ENCODE data around the gene RNF144A. TPM values are rescaled to one million over a fixed set of nuclear protein-coding genes. Genes with fewer than 3 reads are reported as not detected.

The RNF144A gene
- total RNA-seq, 2 experiments from 2014 or later = 38.6 to 42.7 TPM

DNA sequence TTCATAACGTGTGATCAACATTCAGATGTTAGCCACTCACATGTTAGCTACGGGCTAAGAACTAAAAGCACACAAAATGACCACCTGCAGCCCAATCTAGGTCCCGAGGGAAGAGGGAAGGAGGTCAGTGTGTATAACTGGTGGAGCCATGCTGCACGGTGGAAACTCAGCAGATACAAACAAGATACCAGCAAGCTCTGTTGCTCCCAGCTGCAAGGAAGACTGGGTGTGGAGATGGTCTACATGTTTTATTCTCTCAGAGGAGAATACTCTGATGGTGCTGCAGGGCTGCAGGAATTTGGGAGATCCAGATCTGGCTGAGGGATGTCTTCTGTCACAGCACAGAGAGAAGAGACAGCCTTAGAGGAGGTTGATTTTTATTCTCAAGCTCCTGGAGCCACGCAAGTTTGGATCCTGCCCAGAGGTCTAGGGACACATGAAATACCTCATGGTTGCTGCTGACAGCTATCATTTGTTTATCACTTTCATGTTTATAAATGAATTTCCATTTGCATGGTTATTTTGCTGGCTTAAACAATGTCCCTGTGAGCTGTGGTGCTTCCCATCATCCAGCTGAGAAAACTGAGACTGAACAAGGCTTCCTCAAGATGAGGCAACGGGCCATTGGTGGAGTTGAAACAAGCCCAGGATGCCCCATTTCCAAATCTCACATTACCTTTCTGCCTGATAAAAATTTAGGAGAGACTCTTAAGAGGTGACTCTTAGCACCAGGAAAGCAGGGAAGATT is 30.9 kb downstream of the RNF144A start:
- peaks cover 31% of the 10 kb centered on the region for H3K36me3 Mint-ChIP-seq (ENCODE audit: low read depth)
- no peak for ATAC-seq
- DNase-seq = no peak
- no peaks in the 10 kb centered on the region for H3K27me3 Mint-ChIP-seq
- intact Hi-C loops (cut with DNase I, micrococcal nuclease) = loop anchor here in 1 of 2 experiments (5.0 kb wide), 1 partner anchor 41 kb away; no protein-coding TSS in a partner anchor
- H3K9me3 Mint-ChIP-seq (ENCODE audit: low read depth) = no peaks in the 10 kb centered on the region
- ChIA-PET CTCF (interaction anchor here (1.2 to 2.4 kb wide), 4 partner anchors 9 to 50 kb away, joined by 3 to 6 read pairs (median 4); no protein-coding TSS in a partner anchor), POLR2A (no interaction called here)
- H3K27ac Mint-ChIP-seq = no peak overlapping the region
- H3K4me1 Mint-ChIP-seq = peaks cover 53% of the 10 kb centered on the region
- H3K4me3 Mint-ChIP-seq = no peak overlapping the region

DNA sequence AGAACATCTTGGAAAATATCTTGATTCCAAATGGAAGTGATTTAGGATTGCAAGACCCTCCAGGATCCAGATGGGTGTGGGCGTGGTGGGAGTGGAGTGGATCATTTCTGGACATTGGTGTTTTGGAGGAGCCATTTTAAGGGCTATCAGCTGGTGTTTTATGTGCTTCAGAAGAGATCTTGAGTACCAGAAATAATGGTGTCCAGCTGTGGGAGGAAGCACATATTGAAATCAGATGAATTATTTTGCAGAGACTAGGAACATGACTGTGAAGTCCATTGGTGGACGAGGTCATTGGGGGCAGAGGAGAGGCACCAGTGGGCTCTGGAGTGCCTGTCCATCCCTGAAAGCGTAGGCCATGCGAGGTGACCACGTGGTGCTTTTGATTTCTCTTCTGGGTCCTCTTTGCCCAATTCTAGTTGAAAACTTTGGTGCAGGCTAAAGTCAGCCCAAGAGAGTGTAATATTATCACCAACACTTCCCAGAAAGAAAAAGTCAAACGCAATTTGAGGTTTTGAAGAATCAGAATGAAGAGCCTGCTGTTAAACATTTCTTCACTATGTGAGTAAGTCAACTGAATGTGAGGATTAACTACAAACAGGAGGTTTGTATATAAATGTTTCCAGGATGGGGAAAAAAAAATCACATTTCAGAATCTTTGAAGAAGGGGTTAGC is 31.6 kb downstream of the RNF144A start:
- POLR2A ChIA-PET = no interaction called here
- CTCF ChIA-PET = interaction anchor here (0.5 to 1.2 kb wide), 2 partner anchors 51 to 96 kb away, joined by 3 read pairs; no protein-coding TSS in a partner anchor
- Mint-ChIP-seq H3K36me3 (ENCODE audit: low read depth) (peaks cover 24% of the 10 kb centered on the region), H3K9me3 (ENCODE audit: low read depth) (no peaks in the 10 kb centered on the region), H3K4me1 (peaks cover 46% of the 10 kb centered on the region), H3K27ac (no peak overlapping the region), H3K4me3 (no peak overlapping the region), H3K27me3 (no peaks in the 10 kb centered on the region)
- ATAC-seq = no peak
- no peak for DNase-seq
- intact Hi-C loops (cut with DNase I, micrococcal nuclease) = loop anchor here in 1 of 2 experiments (5.0 kb wide), 1 partner anchor 42 kb away; no protein-coding TSS in a partner anchor

DNA sequence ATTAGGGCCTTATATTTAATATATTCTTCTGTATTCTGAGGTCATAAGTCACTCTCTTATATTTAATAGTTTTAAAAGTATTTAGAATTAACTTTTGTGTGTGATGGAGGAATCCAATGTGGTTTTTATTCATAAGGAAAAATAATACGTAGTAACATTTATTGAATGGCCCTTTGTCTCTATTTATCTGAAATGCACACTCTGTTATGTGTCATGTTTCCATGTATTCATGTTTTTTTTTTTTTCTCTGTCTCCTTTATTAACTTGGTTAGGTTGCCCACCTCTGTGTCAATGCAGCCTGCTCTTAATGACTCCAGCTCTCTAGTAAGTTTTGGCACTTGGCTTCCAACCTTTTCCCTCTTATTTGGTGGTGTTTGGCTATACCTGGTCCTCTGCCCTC is 33.8 kb downstream of the RNF144A start:
- no peak overlapping the region for H3K27ac Mint-ChIP-seq
- no peak overlapping the region for H3K4me3 Mint-ChIP-seq
- H3K4me1 Mint-ChIP-seq = peaks cover 31% of the 10 kb centered on the region
- CTCF ChIA-PET = interaction anchor here (0.6 to 1.8 kb wide), 3 partner anchors 54 to 64 kb away, joined by 3 to 5 read pairs (median 3); no protein-coding TSS in a partner anchor
- ATAC-seq (no peak), DNase-seq (no peak)
- H3K27me3 Mint-ChIP-seq = no peaks in the 10 kb centered on the region
- intact Hi-C loops (cut with DNase I, micrococcal nuclease) = no loop called here
- H3K9me3 Mint-ChIP-seq (ENCODE audit: low read depth) = no peaks in the 10 kb centered on the region
- POLR2A ChIA-PET = no interaction called here
- H3K36me3 Mint-ChIP-seq (ENCODE audit: low read depth) = peaks cover 16% of the 10 kb centered on the region

DNA sequence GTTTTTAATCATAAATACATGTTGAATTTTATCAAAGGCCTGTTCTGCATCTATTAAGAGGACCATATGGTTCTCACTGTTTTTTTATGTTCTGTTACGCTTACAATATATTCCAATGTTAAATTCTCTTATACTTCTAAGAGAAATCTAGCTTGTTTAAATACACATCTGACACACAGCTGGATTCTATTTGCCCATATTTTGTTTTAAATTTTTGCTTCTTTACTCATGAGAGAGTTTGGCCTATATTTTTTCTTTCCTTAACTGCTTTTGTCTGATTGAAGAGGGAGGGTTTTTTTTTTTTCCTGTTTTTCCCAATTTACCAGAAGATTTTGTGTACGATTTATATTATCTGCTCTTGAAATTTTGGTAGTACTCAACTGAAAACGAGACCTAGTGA is 34.9 kb downstream of the RNF144A start:
- Mint-ChIP-seq H3K9me3 (ENCODE audit: low read depth) (no peaks in the 10 kb centered on the region), H3K36me3 (ENCODE audit: low read depth) (peaks cover 16% of the 10 kb centered on the region), H3K27ac (no peak overlapping the region), H3K27me3 (no peaks in the 10 kb centered on the region), H3K4me3 (no peak overlapping the region), H3K4me1 (peaks cover 31% of the 10 kb centered on the region)
- ATAC-seq (no peak), DNase-seq (no peak)
- ChIA-PET POLR2A (no interaction called here), CTCF (interaction anchor here (0.8 to 1.8 kb wide), 2 partner anchors 36 to 55 kb away, joined by 3 to 5 read pairs; no protein-coding TSS in a partner anchor)
- intact Hi-C loops (cut with DNase I, micrococcal nuclease) = no loop called here

DNA sequence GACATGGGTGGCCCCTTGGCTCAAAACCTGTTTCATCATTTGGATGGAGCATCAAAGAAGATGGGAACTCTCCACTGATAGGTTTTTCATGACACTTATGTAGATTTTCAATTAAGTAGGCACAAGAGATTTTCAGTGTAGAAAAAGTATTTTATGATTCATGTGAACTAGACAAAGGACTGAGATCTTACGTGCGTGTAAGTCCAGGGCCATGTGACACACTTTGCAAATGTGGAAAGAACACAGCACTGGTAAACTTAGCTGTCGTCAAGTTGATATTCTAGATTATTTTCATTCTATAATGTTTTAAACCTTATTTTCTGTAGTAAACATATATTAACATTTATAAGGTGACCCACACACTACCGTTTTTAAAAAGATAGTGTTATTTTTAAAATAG is 37.4 kb downstream of the RNF144A start:
- CTCF ChIA-PET = interaction anchor here (0.6 kb wide), 1 partner anchor 77 kb away, joined by 3 read pairs; no protein-coding TSS in a partner anchor

DNA sequence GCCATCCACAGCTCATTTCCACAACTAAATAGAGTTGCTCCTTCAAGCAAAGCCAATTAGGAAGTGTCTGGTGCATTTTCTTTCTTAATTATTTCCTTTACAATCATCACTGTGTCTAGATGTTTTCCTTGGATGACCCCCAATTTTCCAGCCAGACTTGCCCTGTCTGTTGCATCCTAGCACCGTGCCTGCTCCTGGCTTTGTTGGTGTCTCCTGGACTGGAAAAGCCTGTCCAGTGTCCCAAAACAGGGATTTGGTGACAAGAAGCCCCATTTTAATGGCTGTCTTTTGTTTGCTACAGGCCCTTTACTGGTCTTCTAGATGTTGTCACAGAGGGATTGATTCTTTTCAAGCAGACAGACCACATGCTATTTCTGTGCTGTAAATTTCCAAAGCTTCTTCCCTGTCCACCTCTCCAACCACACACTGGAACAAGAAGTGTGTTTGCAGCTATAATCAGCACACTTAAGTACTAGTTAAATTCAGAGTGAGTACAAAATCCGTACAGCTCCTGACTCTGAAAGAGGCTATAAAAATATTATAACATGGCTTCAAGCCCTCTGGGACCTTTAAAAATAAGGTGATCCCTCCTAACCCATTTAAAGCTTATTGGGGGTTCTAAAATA is 38.4 kb downstream of the RNF144A start:
- Mint-ChIP-seq H3K4me3 (no peak overlapping the region), H3K27me3 (no peaks in the 10 kb centered on the region), H3K27ac (no peak overlapping the region), H3K36me3 (ENCODE audit: low read depth) (peaks cover 6% of the 10 kb centered on the region), H3K9me3 (ENCODE audit: low read depth) (no peaks in the 10 kb centered on the region), H3K4me1 (peaks cover 33% of the 10 kb centered on the region)
- CTCF ChIA-PET = interaction anchor here (0.6 kb wide), 1 partner anchor 63 kb away, joined by 3 read pairs; no protein-coding TSS in a partner anchor
- DNase-seq (no peak), ATAC-seq (no peak)
- intact Hi-C loops (cut with DNase I, micrococcal nuclease) = no loop called here
- POLR2A ChIA-PET = no interaction called here

More for the DNA sequence above, 37.4 kb downstream of the RNF144A start:
- H3K27ac Mint-ChIP-seq = no peak overlapping the region
- H3K4me3 Mint-ChIP-seq = no peak overlapping the region
- intact Hi-C loops (cut with DNase I, micrococcal nuclease) = no loop called here
- DNase-seq = no peak
- no peaks in the 10 kb centered on the region for H3K9me3 Mint-ChIP-seq (ENCODE audit: low read depth)
- peaks cover 6% of the 10 kb centered on the region for H3K36me3 Mint-ChIP-seq (ENCODE audit: low read depth)
- ATAC-seq = no peak
- H3K27me3 Mint-ChIP-seq = no peaks in the 10 kb centered on the region
- H3K4me1 Mint-ChIP-seq = peaks cover 31% of the 10 kb centered on the region
- POLR2A ChIA-PET = no interaction called here

- DNase-seq (no peak), ATAC-seq (no peak)
- Mint-ChIP-seq H3K4me3 (no peak overlapping the region), H3K9me3 (ENCODE audit: low read depth) (no peaks in the 10 kb centered on the region), H3K36me3 (ENCODE audit: low read depth) (peaks cover 6% of the 10 kb centered on the region), H3K4me1 (peaks cover 34% of the 10 kb centered on the region), H3K27ac (no peak overlapping the region), H3K27me3 (no peaks in the 10 kb centered on the region)
- ChIA-PET CTCF (interaction anchor here (0.7 to 1.6 kb wide), 3 partner anchors 45 to 59 kb away, joined by 3 to 4 read pairs (median 3); no protein-coding TSS in a partner anchor), POLR2A (no interaction called here)
- intact Hi-C loops (cut with DNase I, micrococcal nuclease) = no loop called here
These were observed 39.4 kb downstream of the RNF144A start for GRCh38 chr2:6956566-6956965.

- no peak for ATAC-seq
- H3K27ac Mint-ChIP-seq = no peak overlapping the region
- peaks cover 38% of the 10 kb centered on the region for H3K4me1 Mint-ChIP-seq
- ChIA-PET CTCF (interaction anchor here (0.6 to 1.6 kb wide), 6 partner anchors 10 to 1278 kb away, joined by 3 to 4 read pairs (median 3); no protein-coding TSS in a partner anchor), POLR2A (no interaction called here)
- no peak for DNase-seq
- no peak overlapping the region for H3K4me3 Mint-ChIP-seq
- intact Hi-C loops (cut with DNase I, micrococcal nuclease) = no loop called here
- H3K27me3 Mint-ChIP-seq = no peaks in the 10 kb centered on the region
- H3K9me3 Mint-ChIP-seq (ENCODE audit: low read depth) = no peaks in the 10 kb centered on the region
- H3K36me3 Mint-ChIP-seq (ENCODE audit: low read depth) = peaks cover 7% of the 10 kb centered on the region
These were observed 40.0 kb downstream of the RNF144A start for GRCh38 chr2:6957031-6957714.

DNA sequence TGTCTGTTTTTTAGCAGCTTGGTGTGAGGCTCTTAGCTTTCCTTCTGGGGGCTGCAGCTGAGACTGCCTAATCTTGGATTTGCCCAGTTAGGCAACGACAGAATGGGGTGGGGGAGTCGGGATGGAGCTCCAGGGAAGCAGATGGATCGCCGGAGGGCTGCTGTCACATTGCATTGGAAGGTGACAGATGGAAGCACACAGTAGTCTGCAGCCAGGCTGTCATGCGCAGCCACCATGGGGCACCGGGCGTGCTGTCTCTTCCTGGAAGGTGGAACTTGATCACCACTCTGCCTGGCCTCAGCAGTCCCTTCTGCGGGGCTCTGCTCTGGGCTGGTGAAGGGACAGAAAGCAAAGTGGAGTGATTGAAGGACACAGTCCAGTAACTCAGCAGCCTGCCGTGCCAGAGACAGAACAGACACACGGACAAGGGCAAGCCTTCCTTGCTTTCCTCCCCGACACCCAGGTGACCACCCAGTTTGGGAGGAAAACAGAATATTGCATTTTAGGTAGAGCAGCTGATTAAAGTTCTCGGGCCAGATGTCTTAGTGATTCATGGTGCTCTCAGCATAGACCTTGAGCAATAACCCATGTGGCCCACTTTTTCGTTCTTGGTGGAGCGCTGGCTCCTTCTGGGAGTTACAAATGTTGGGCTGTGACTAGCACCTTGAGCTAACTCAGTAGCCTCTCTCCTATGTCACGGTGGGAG is 40.9 kb downstream of the RNF144A start:
- peaks cover 38% of the 10 kb centered on the region for H3K4me1 Mint-ChIP-seq
- ChIA-PET POLR2A (no interaction called here), CTCF (interaction anchor here (0.6 to 0.9 kb wide), 3 partner anchors 41 to 1278 kb away, joined by 3 to 4 read pairs (median 3); no protein-coding TSS in a partner anchor)
- H3K27ac Mint-ChIP-seq = no peak overlapping the region
- H3K4me3 Mint-ChIP-seq = no peak overlapping the region
- no peaks in the 10 kb centered on the region for H3K9me3 Mint-ChIP-seq (ENCODE audit: low read depth)
- H3K36me3 Mint-ChIP-seq (ENCODE audit: low read depth) = peaks cover 11% of the 10 kb centered on the region
- no peaks in the 10 kb centered on the region for H3K27me3 Mint-ChIP-seq
- no peak for DNase-seq
- intact Hi-C loops (cut with DNase I, micrococcal nuclease) = no loop called here
- no peak for ATAC-seq

- ChIA-PET CTCF (interaction anchor here (0.9 kb wide), 1 partner anchor 42 kb away, joined by 3 read pairs; no protein-coding TSS in a partner anchor), POLR2A (no interaction called here)
- H3K27ac Mint-ChIP-seq = no peak overlapping the region
- peaks cover 2% of the 10 kb centered on the region for H3K9me3 Mint-ChIP-seq (ENCODE audit: low read depth)
- H3K4me1 Mint-ChIP-seq = peaks cover 38% of the 10 kb centered on the region
- H3K4me3 Mint-ChIP-seq = no peak overlapping the region
- no peaks in the 10 kb centered on the region for H3K27me3 Mint-ChIP-seq
- no peak for DNase-seq
- peaks cover 18% of the 10 kb centered on the region for H3K36me3 Mint-ChIP-seq (ENCODE audit: low read depth)
- intact Hi-C loops (cut with DNase I, micrococcal nuclease) = no loop called here
- ATAC-seq = no peak
These were observed 41.5 kb downstream of the RNF144A start for GRCh38 chr2:6958616-6959235.

All from activated CD4-positive, alpha-beta T cell treated with anti-CD3 and anti-CD28 coated beads for 36 hours (primary cell).